Kidney capillary endothelial cell (primary cell): Measurements from ENCODE around the gene GRM4.

Experiments
- DNase-seq: peaks from one replicate; pipeline ENCODE4 v3.0.0-alpha.2; 2018; ENCODE audit warnings: low spot score

GRM4 gene

DNA sequence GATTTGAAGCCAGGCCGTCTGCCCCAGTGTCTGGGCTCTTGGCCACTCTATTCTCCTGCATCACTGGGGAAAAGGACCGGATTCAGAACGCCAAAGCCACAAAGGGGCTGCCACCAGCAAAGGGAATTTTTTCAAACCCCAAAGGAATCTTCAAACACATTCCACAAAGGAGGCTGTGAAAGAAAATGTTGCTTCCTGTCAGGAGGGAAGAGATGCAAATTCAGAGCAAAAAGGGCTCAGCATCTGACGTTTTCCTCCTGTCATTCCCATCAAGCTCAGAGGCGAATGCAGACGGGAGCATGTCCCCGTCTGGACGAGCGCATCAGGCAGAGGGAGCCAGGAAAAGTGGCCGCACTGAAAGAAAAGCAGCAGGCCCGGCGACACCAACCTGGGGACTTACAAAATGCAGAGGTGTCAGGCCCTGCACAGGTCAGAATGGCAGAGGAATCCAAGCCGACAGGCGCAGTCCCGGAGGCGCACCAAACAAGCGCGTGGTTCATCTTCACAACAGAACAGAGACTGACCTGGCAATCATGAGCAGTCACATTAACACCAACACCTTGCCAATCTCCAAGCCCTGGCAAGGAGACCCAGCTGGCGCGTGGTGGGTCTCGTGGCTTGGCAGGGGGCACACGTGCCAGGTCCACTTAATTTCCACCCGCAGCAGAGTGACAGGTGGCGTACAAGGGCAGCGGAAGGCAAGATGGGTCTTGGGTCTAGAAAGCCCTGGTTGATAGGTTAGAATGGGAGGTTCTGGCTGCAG, 62.8 kb downstream of the GRM4 start:
- no peak for DNase-seq

- no peak for DNase-seq
These were observed 63.5 kb downstream of the GRM4 start for GRCh38 chr6:34082348-34082747.

DNA sequence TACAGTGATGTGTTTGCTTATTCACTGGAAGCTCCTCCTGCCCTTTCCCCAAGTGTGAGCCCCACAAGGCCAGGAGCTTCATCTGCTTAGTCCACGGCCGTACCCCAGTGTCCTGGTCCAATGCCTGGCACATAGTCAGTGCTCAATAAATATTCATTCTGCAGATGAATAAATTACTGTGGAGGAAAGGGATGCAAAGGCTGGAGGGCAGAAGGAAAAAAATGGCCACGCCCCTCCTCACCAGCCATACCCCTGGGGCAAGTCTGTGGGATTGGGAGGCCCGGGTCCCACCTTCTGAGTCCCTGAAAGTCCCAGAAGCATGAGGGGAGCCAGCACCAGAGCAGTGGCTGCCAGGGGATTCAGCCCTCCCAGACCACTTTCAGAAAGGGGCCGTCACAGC, 65.5 kb downstream of the GRM4 start:
- no peak for DNase-seq

GRCh38 chr6:34079899-34080298, 66.0 kb downstream of the GRM4 start:
- no peak for DNase-seq

DNA sequence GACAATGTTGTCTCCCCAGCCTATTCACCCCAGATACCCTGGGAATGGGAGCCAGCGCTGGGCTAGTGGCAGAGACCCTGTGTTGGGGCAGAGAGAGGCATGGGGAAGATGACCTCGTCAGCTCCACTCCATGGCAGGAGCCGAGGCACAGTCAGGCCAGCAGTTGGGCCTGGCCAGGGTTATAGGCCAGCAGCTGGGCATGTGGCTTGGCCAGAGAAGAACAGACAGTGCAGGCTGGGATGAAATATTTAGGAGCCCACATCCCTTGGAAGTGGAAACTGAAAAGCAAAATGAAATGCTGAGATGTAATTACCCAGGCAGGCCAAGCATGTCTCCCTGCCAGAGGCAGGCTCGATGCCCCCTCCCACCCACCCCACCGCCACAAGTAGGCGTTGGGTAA, 70.0 kb downstream of the GRM4 start:
- no peak for DNase-seq

DNA sequence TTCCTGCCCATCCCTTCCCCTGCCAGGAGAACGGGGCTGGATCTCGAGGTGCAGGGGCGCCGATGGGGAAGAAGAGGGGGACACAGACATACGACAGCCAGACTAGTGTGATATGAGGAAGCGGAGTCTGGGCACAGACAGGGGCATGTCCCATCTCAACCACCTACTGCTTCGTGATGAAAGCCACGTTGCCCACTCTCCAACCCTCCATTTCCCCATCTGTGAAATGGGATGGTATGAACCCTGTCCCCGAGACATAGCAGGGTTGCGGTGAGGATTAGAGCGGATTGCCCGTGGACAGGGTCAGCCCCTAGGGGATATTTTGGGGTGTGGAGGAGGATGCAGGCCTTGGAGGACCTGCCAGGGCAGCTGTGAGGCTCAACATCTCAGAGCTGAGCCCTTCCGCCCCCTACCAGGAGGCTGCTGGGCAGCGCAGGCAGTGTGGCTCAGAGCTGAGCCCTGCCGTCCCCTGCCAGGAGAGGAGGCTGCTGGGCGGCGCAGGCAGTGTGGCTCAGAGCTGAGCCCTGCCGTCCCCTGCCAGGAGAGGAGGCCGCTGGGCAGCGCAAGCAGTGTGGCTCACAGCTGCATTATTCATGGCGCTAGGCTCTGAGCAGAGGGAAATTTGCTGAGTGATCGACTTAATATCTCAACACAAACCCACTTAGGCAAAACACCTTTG, 71.7 kb downstream of the GRM4 start:
- no peak for DNase-seq

GRCh38 chr6:34073540-34073939, 72.3 kb downstream of the GRM4 start:
- no peak for DNase-seq

GRCh38 chr6:34072727-34073126, 73.2 kb downstream of the GRM4 start:
- DNase-seq = no peak

- DNase-seq = no peak
These were observed 74.0 kb downstream of the GRM4 start for GRCh38 chr6:34071884-34072379.

GRCh38 chr6:34071136-34071883, 74.6 kb downstream of the GRM4 start:
- DNase-seq = no peak

DNA sequence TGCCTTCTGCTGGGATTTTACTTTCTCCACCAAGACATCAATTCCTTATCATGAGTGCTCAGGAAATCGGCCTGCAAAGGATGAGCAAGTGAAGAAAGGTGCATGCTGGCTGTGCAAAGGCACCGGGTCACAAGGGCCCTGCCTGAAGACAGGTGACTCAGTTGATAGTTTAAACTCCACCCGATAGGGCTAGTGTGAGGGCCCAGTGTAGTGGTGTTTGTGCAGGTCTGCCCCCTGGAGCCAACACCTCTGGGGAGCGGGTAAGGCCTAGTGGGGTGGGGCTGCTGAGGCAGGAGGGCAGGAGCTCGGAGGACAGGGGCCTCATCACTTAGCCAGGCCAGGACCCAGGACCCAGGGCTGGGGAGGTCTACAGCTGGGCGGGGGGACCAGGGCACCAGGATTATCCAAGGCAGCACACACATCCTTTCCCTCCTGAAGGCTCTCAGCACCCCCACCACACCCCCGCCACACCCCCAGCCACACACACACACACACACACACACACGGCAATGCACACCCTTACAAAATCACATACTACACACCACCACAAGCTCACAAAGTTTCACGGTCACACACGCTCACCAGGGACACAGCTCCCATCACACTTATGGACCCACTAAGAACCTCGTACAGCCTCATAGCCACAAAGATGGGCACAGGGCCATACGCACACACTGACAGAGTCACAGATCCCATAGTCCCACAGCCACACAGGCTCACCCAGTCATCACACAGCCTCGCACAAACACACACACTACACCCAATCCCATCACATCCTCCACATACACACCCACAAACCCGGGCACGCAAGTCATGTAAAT, 75.4 kb downstream of the GRM4 start:
- no peak for DNase-seq

DNA sequence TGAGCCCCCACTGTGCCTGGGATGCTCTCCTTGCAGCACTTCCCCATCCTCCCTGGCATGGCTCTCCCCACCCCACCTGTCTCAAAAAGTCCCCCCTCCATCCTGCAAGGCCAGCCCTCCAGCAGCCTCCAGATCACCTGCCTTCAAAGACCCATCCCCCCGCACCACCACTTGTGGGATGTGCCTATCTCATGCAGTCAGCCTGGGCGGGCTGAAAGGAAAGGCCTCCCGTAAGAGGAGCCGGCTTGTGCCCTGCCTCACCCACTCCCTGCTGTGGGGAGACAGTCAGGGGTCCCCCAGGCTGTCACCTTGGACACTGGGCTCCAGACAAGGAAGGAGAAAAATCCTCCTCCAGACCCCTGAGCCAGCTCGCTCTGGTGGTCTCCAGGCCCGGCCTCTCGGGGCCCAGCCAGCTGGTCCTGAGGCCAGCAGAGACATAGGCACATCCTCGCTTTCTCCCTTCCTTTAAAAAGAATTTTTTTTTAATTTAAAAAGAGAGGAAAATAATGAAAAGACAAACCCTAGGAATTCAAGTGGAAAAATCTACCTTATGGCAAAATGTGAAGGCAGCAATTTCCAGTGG, 77.3 kb downstream of the GRM4 start:
- no peak for DNase-seq

DNA sequence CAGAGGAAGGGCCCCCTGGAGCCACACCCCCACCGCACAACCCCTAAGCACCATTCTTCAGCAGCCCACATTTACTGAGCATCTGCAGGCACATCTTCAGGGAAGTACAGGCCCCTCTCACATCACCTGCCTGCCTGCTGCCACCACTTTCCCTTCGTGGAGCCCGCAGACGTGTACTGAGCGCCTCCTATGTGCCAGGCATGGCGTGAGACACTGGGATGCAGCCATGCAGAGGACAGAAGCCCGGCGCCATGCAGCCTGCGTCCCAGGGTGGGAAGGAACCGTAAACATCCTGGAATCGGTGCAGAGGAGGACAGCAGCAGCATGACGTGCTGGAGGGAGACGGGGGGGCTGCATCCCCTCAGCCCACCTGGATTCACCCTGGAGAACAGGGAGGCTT, 78.1 kb downstream of the GRM4 start:
- DNase-seq = no peak

DNA sequence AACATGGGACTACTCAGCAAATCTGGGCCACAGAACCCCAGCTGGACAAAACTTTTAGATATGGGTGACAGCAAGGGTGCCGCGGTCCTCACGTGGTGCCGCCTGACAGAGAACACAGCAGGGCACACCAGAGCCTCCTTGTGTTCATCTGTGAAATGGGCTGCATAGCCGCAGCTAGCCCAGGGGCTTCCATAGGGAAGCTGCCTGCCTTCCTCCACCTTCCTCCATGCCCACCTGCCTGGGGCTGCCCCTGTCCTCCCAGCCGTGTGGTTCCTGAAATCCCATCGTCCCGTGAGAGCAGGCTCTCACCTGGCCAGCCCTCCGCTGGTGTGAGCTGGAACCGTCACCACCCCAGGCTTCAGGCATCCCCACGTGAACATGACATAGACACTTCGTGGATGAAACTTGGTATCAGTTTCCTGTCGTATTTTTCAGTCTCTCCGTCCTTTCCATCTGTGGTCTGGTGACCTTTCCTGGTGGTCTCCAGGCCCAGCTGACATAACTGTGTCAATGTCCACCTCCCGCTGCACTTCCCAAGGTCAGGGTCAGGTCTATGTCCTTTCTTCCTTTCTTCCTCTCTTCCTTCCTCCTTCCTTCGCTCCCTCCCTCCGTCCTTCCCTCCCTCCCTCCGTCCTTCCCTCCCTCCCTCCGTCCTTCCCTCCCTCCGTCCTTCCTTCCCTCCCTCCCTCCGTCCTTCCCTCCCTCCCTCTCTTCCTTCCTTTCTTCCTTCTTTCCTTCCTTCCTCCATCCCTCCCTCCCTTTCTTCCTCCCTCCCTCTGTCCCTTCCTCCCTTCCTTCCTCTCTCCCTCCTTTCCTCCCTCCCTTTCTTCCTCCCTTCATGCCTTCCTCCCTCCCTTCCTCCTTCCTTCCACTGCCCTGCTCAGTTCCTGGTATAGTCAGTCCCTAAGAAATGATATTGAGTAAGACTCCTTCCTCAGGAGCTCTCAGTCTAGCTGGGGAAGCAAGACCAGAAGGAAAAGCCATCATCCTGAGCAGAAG, 78.8 kb downstream of the GRM4 start:
- no peak for DNase-seq

- DNase-seq = no peak
These were observed 79.7 kb downstream of the GRM4 start for GRCh38 chr6:34066218-34066571.

DNA sequence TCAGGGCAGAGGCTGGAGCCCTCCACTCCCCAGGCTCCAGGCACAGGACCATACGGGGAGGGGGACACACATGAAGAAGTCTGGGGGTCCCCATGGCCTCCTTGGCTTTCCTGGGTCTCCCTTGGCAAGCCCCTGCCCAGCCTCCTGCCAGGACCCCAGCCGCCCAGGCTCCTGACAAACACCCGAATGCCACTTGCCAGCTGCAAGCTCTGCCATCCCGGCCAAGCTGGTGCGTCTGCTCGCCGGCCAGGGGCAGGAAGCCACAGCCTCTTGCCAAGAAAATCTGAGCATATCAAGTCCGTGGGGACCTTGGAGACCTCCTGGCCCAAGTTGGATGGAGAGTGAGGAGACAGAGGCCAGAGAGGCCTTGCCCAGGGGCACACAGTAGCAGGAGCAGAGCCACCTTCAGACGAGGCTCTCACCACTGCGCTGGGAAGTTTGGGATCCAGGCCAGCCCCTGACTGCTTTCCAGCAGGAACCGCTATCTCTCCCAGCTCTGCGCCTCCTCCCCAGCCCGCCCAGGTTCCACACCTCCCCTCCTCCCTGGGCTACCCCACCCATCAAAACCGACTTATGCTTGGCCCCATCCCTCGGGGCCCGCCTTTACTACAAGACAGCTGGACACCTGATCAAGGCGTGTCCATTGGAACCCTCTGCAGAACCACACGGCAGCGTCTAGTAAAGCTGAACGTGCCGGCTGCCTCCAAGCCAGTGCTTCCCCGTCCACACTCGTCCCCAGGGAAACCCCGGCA, 80.2 kb downstream of the GRM4 start:
- no peak for DNase-seq

DNA sequence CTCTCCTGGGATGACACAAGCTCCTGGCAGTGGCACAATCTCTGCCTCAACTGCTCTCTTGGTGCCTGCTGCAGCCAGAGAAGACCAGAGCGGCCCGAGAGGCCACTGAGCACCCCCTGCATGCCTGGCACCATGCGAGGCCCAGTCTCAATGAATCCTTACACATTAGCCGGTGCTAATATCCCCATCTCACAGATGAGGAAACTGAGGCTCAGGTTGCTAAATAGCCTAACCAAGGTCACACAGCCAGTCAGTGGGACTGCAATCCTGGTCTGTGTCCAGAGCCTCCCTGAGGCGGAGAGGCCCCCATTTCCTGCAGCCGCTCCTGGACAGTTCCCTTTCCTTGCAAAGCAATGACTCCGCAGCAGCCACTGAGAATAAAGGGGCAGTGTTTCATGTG, 81.2 kb downstream of the GRM4 start:
- DNase-seq = no peak

GRCh38 chr6:34063651-34064050, 82.2 kb downstream of the GRM4 start:
- no peak for DNase-seq

DNA sequence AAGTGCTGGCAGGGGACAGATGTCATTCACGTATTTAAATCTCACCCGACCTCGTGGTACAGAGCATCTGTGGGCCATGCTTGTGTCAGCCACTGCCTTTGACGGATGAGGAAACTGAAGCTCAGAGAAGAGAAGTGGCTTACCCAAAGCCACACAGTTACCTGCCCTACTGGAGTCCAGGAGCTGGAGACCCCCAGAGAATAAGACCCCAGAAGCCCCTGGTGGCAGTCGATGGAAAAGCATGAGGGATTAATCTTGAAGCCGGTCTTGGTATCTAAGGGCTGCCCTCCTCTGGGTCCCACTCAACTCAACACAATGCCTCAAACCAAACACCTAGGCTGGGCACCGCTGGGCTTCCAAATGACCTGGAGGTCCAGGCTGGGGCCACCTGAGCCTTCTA, 83.1 kb downstream of the GRM4 start:
- no peak for DNase-seq

GRCh38 chr6:34062156-34062555, 83.7 kb downstream of the GRM4 start:
- no peak for DNase-seq
